Psoas muscle (tissue), 8 donors: Measurements from ENCODE around the gene AP2A1. TPM values are rescaled to one million over a fixed set of nuclear protein-coding genes. Genes with fewer than 3 reads are reported as not detected.
A peak's percentile ranks its signal among the peaks of the same experiment; 100 is the strongest.

Source experiments
- ATAC-seq, 4 donors: fragments of 200-7000 bp; cut with Tn5 transposase; one replicate each; pipeline ENCODE4 v1.9.1; 2020; ENCODE audit warnings: moderate library complexity in 3 of 4, mild to moderate bottlenecking in 2 of 4
- DNase-seq, 2 donors: peaks; one replicate each; pipeline ENCODE4 v3.0.0-alpha.2; 2020
- H3K27ac ChIP-seq: fragments of 200-600 bp; one replicate; pipeline ENCODE4 v1.8.0; 2022
- H3K27me3 ChIP-seq, 3 donors: fragments of 200-600 bp in 1 of 3; one replicate each; pipeline versions ENCODE4 v1.6.1 to v1.8.0; 2013 to 2022; ENCODE audit warnings: low read length in 2 of 3, mild to moderate bottlenecking in 2 of 3, moderate library complexity in 1 of 3; ENCODE audit not compliant: insufficient read depth in 3 of 3
- H3K36me3 ChIP-seq, 2 donors: fragments of 200-600 bp in 1 of 2; one replicate each; pipeline versions ENCODE4 v1.6.1 to v1.8.0; 2013 to 2022; ENCODE audit warnings: low read depth in 1 of 2, mild to moderate bottlenecking in 1 of 2, moderate library complexity in 1 of 2; ENCODE audit not compliant: insufficient read depth in 1 of 2
- H3K4me1 ChIP-seq: fragments of 200-600 bp; one replicate; pipeline ENCODE4 v1.8.0; 2022
- H3K4me3 ChIP-seq: fragments of 200-600 bp; one replicate; pipeline ENCODE4 v1.8.0; 2022; ENCODE audit warnings: mild to moderate bottlenecking
- H3K9me3 ChIP-seq: fragments of 200-600 bp; one replicate; pipeline ENCODE4 v1.8.0; 2022
- WGBS, 3 donors: extraction: QIAGEN DNeasy Blood & Tissue Kit; methylation state at CpG; one replicate each; pipeline versions ENCODE4 v1.1.6 to v1.1.7; 2013; 5-methylcytosine and 5-hydroxymethylcytosine counted together
- intact Hi-C, 2 donors: fragments of 100-400 bp; cut with DNase I; formaldehyde crosslinking; loops; one replicate each; pipeline versions ENCODE4 v1.11.0 to v1.14.2; 2022
- polyA plus RNA-seq, 3 donors: library from polyadenylated mRNA; stranded (reverse); fragments of 200-250 nt; gene quantifications; one replicate each; pipeline ENCODE4 v1.2.3, GENCODE V29; 2013
- total RNA-seq, 4 donors: library from RNA; stranded (reverse); fragmentation: NEBNext Ultra II Directional in 2 of 4; extraction: Animal tissue kit (Norgen Biotek cat#: 25700) in 2 of 4; gene quantifications; one replicate each; pipeline versions ENCODE4 v1.2.1 to v1.2.4, GENCODE V29; 2021 to 2023
- TF ChIP-seq, protein P1 (sequence below): fragments of 200-600 bp; IDR thresholded peaks from one replicate; pipeline ENCODE4 v1.8.0; 2022; ENCODE audit warnings: antibody characterized with exemption
- donor health status: healthy with polysubstance abuse.
- donor health status: DM: no; HTN: no; CAD: no; lungs with moderate emphysema.
- donor health status: Bipolar disorder and iron deficiency.
- donor health status: healthy.
- donor health status: DM: yes; HTN: yes; CAD: no.
- donor health status: DM: no; HTN: no; CAD: no.
- donor health status: DM: no; HTN: no; CAD: no.
- donor health status: DM: yes; HTN: yes; CAD: no.

The AP2A1 gene
- total and polyA plus RNA-seq, 7 donors = 58.2 to 102 (median 81.0) TPM

- H3K4me3 ChIP-seq = no peak overlapping the region
- no peaks in the 10 kb centered on the region for H3K9me3 ChIP-seq
- H3K36me3 ChIP-seq = no peaks in the 10 kb centered on the region
- H3K27me3 ChIP-seq = no peaks in the 10 kb centered on the region
- ATAC-seq (peak in 1 of 4 donors; percentile 18), DNase-seq (no peak)
- H3K4me1 ChIP-seq = no peaks in the 10 kb centered on the region
- 91 to 94% (median 94%) methylated on average over 21 to 23 of the region's 23 CpGs for WGBS, 3 donors
- intact Hi-C loops = no loop called here
- TF ChIP-seq, protein P1, sequence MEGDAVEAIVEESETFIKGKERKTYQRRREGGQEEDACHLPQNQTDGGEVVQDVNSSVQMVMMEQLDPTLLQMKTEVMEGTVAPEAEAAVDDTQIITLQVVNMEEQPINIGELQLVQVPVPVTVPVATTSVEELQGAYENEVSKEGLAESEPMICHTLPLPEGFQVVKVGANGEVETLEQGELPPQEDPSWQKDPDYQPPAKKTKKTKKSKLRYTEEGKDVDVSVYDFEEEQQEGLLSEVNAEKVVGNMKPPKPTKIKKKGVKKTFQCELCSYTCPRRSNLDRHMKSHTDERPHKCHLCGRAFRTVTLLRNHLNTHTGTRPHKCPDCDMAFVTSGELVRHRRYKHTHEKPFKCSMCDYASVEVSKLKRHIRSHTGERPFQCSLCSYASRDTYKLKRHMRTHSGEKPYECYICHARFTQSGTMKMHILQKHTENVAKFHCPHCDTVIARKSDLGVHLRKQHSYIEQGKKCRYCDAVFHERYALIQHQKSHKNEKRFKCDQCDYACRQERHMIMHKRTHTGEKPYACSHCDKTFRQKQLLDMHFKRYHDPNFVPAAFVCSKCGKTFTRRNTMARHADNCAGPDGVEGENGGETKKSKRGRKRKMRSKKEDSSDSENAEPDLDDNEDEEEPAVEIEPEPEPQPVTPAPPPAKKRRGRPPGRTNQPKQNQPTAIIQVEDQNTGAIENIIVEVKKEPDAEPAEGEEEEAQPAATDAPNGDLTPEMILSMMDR = no peak
- H3K27ac ChIP-seq = no peak overlapping the region
These were observed 21.8 kb upstream of the AP2A1 start for GRCh38 chr19:49744946-49745381.

- peak overlapping the region; percentile 18 for H3K4me3 ChIP-seq
- DNase-seq (peak; percentile 59 to 79), ATAC-seq (peak; percentile 40 to 75 (median 70))
- TF ChIP-seq, protein P1 = no peak
- no peaks in the 10 kb centered on the region for H3K4me1 ChIP-seq
- no peaks in the 10 kb centered on the region for H3K27me3 ChIP-seq
- 39 to 48% (median 48%) methylated on average over 45 to 52 of the region's 52 CpGs for WGBS, 3 donors
- intact Hi-C loops = no loop called here
- H3K9me3 ChIP-seq = no peaks in the 10 kb centered on the region
- no peaks in the 10 kb centered on the region for H3K36me3 ChIP-seq
- H3K27ac ChIP-seq = no peak overlapping the region
These were observed 20.4 kb upstream of the AP2A1 start for GRCh38 chr19:49746206-49746958.

- intact Hi-C loops = no loop called here
- TF ChIP-seq, protein P1 = no peak
- H3K9me3 ChIP-seq = no peaks in the 10 kb centered on the region
- DNase-seq = no peak
- H3K27me3 ChIP-seq = no peaks in the 10 kb centered on the region
- ATAC-seq = peak; percentile 48 to 78 (median 68)
- no peaks in the 10 kb centered on the region for H3K36me3 ChIP-seq
- H3K4me3 ChIP-seq = no peak overlapping the region
- H3K4me1 ChIP-seq = no peaks in the 10 kb centered on the region
- 61 to 77% (median 72%) methylated on average over 6 of the region's 6 CpGs for WGBS, 3 donors
- H3K27ac ChIP-seq = no peak overlapping the region
These were observed 17.6 kb upstream of the AP2A1 start for GRCh38 chr19:49749055-49749716.

DNA sequence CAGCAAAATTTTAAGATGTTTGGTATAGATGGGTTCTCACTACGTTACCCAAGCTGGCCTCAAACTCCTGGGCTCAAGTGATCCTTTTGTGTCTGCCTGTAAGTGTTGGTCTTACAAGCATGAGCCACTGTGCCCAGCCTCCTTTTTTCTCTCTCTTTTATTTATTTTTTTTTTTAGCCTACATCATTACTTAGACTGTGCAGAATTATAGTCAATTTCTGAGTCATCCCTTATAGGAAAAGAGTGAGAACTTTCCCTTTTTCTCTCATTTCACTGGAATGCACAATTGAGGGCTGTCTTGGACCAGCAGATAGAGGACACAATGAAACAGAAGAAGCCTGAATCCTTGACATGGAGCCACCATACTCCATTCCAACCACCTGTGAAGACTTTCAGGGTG is 17.0 kb upstream of the AP2A1 start:
- no peak for ATAC-seq
- no peak for DNase-seq
- TF ChIP-seq, protein P1 = no peak
- WGBS, 3 donors = 32 to 84% (median 57%) methylated on average over 1 of the region's 1 CpG
- H3K4me1 ChIP-seq = no peaks in the 10 kb centered on the region
- intact Hi-C loops = no loop called here
- H3K4me3 ChIP-seq = no peak overlapping the region
- H3K9me3 ChIP-seq = no peaks in the 10 kb centered on the region
- no peaks in the 10 kb centered on the region for H3K27me3 ChIP-seq
- H3K36me3 ChIP-seq = no peaks in the 10 kb centered on the region
- H3K27ac ChIP-seq = no peak overlapping the region
